Femur (tissue), 1 donor: ENCODE results near the gene PSMG2.

Experiments
- DNase-seq: peaks from one replicate; pipeline ENCODE4 v3.0.0-alpha.2; 2017

The PSMG2 gene

DNA sequence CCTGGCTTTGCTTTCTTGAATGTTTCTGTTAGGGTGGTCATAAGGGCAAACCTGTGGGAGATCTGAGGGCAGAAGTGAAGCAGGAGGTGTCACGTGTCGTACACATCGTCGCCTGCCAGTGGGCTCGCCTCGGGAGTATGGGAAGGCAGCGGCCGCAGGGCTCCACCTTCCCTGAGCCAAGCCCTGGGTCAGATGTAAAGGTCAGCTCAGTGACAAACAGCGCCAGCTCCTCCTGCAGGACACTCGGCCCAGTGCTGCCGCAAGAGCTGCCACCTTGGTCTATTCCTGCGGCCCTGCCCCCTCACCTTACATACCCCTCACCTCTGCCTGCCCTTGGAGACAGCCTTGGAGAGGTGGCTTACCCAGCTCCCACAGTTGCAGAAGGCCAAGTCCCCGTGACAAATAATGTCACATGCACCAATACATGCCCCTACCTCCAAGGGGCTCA lies 64.2 kb downstream of the PSMG2 start:
- DNase-seq: no peak

GRCh38 chr18:12767580-12768155 lies 64.8 kb downstream of the PSMG2 start:
- no peak for DNase-seq

- no peak for DNase-seq
Observed at GRCh38 chr18:12768625-12769024, 65.8 kb downstream of the PSMG2 start.

GRCh38 chr18:12769136-12769535 lies 66.3 kb downstream of the PSMG2 start:
- no peak for DNase-seq

DNA sequence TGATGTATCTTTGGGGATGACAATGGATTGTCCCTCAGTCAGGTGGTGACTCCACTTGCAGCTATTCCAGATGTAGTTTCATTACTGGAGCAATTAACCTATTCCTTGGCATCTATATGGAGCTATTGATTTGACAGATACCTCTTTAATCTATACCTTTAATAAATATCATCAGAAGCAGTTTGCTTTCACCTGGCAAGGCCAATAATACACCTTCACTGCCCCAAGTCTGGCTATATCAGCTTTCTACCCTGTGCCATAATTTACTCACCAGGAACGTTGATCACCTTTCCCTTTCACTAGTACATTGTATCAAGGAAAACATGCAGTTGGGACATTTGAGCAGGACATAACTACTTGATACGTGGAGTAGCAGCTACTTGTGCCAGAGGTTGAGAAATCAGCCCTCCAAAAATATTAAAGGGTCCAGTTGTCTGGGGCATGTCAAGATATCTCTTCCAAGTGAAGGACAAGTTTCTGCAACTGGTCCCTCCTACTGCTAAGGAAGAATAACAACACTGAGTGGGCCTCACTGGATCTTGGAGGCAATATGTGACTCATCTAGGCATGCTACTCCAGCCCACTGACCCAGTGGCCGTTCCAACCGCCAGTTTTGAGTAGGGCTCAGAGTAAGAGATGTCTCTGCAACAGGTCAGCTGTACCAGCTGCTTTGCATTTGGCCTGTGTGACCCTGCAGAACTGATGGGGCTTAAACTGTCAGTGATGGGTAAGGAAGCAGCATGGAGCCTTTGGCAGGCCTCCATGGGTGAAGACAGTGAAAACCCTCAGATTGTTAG lies 67.0 kb downstream of the PSMG2 start:
- DNase-seq: no peak

- no peak for DNase-seq
Observed at GRCh38 chr18:12770469-12771219, 67.8 kb downstream of the PSMG2 start.

DNA sequence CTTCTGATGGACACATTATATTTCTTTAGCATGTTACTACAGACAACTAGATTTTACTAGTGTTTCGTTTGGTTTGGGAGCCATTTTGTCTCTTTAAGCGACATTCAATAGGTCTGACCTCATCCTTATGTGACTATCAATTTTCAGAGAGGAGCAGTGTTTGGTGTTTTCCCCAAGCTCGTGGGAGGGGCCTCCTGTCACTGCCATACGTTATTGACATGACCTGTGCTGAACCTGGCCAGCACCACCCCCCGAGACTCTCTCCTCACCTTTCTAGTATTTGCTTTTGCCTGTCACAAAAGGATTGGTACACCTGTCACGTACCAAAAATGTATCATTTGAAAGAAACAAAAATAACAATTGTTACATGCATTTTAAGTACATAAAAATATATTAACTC lies 69.3 kb downstream of the PSMG2 start:
- DNase-seq: no peak

- DNase-seq: no peak
Observed at GRCh38 chr18:12773369-12773768, 70.5 kb downstream of the PSMG2 start.

DNA sequence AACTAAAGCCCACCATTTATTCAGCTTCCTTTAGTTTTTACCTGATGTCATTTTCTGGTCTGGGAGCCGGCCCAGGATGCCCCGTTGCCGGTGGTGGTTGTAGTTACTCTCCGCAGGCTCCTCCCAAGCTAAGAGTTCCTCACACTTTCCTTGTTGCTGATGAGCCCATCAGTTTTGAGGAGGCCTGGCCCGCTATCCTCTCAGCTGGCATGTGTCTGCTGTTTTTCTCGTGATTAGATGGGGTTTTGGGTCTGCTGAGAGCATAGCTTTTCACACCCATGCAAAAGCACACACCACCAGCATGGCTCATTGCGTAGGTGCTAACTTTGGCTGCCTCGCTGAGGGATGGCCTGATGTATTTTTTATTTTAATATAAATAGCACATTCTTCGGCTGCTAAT lies 72.1 kb downstream of the PSMG2 start:
- no peak for DNase-seq
